ENCODE measurements around the gene NIN. TPM values are rescaled to one million over a fixed set of nuclear protein-coding genes. Genes with fewer than 3 reads are reported as not detected.

NIN gene
- total and polyA plus RNA-seq, 2 of the 4 experiments (the other 2 are of a cell fraction), result 15.2 to 98.4 TPM

DNA sequence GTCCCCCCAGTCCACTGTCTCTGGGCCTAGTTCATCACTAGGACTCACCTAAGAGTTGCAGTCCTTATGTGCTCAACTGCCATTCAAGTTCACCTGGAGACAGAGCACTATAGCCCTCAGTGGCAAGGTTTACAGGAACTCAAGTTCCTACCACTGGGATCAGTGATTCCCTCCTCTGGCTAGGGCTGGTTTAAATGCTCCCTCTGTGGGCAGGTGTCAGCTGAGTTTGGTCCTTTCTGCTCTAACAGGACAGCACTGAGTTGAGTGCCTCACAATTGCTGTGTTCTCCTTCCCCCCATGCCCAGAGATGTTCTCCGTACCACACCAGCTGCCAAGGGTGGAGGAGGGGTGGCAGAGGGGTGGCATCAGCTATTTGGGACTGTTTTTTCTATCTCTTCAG lies 142.1 kb downstream of the NIN start:
- no peak overlapping the region for H3K14ac ChIP-seq (replicated peaks; ENCODE audit: low read depth, low read length)
- H3K4ac ChIP-seq (ENCODE audit: low read depth, low read length), result no peak overlapping the region
- H3K4me1 ChIP-seq (ENCODE audit: control insufficient read depth, insufficient read depth, low read length), result no peaks in the 10 kb centered on the region
- no peaks in the 10 kb centered on the region for H3K79me1 ChIP-seq (ENCODE audit: low read depth in 1 of 2, low read length in 2 of 2)
- H3K27ac ChIP-seq (ENCODE audit: insufficient read depth, low read length), result no peak overlapping the region
- no CpG with 5 or more reads among the region's 1 CpG for WGBS, 2 experiments (ENCODE audit: extremely low coverage in 2 of 2, insufficient read length in 1 of 2)
- H2BK5ac ChIP-seq (ENCODE audit: low read depth, low read length, poor library complexity, severe bottlenecking), result no peak overlapping the region
- H3K9ac ChIP-seq (ENCODE audit: low read depth, low read length), result no peak overlapping the region
- H3K36me3 ChIP-seq (ENCODE audit: control insufficient read depth, insufficient read depth, low read length), result no peaks in the 10 kb centered on the region
- no peak for TF ChIP-seq FOS (IDR thresholded peaks at IDR 0.05; ENCODE audit: low read depth, low read length)
- no peak for TF ChIP-seq RCOR1 (IDR thresholded peaks at IDR 0.05; ENCODE audit: insufficient replicate concordance, low read length)
- no peak for TF ChIP-seq CHD1 (IDR thresholded peaks at IDR 0.05; ENCODE audit: low read depth, low read length)
- ATAC-seq (ENCODE audit: low read depth), result no peak
- peak overlapping the region; percentile 0; the same call in 1 of the 2 replicates for H2AK5ac ChIP-seq (ENCODE audit: low read depth, low read length)
- no peak overlapping the region; the same call in 2 of the 3 replicates for H2BK15ac ChIP-seq (ENCODE audit: low read depth, low read length)
- no peak overlapping the region for H2BK120ac ChIP-seq (ENCODE audit: low read depth, low read length)
- no peak for DNase-seq
- H4K91ac ChIP-seq (ENCODE audit: insufficient read depth, low read depth, low read length), result no peak overlapping the region
- H3K23ac ChIP-seq (ENCODE audit: low read depth, low read length), result no peak overlapping the region
- no peak overlapping the region for H4K5ac ChIP-seq (ENCODE audit: low read depth, low read length)
- H3K18ac ChIP-seq (ENCODE audit: low read depth, low read length), result no peak overlapping the region
- no peak overlapping the region for H3K4me3 ChIP-seq (ENCODE audit: insufficient read depth, low read depth, low read length)
- no peak overlapping the region for H2BK20ac ChIP-seq (ENCODE audit: low read depth, low read length)
- in situ Hi-C loops (cut with MboI; ENCODE audit: low sequenced_read_pairs) (no loop called here), intact Hi-C loops (cut with micrococcal nuclease) (no loop called here), dilution Hi-C loops (cut with HindIII; ENCODE audit: low sequenced_read_pairs, unreplicated experiment) (no loop called here)
- ChIA-PET POLR2A (ENCODE audit: unreplicated experiment) (no interaction called here), CTCF (no interaction called here)
- no peak overlapping the region for H4K8ac ChIP-seq (ENCODE audit: low read depth in 2 of 2, low read length in 2 of 2)
- H2AFZ ChIP-seq (replicated peaks; ENCODE audit: low read length, poor library complexity), result no peak overlapping the region
- H3K4me2 ChIP-seq (ENCODE audit: low read depth, low read length), result no peak overlapping the region
- no peak overlapping the region for H3K56ac ChIP-seq (ENCODE audit: extremely low read depth, insufficient read depth, low read length)
- no TSS peak for BruUV-seq (replicated peaks)
- H2AK9ac ChIP-seq (replicated peaks; ENCODE audit: low read depth, low read length, poor library complexity), result no peak overlapping the region
- no peaks in the 10 kb centered on the region for H3K9me1 ChIP-seq (ENCODE audit: insufficient read depth, low read length)
- no peaks in the 10 kb centered on the region for H3K27me3 ChIP-seq (ENCODE audit: control insufficient read depth, insufficient read depth, low read length)
- H4K20me1 ChIP-seq (ENCODE audit: insufficient read depth, low read length), result no peaks in the 10 kb centered on the region
- peaks cover 4% of the 10 kb centered on the region for H3K9me3 ChIP-seq (ENCODE audit: control insufficient read depth, insufficient read depth, low read length)
